GM18502 (cell line): ENCODE results near the gene CRACR2B.

Source experiments
- ATAC-seq: cut with Tn5 transposase; IDR thresholded peaks from one replicate; pipeline ENCODE4 v1.9.1; 2021; ENCODE audit warnings: mild to moderate bottlenecking; ENCODE audit not compliant: unreplicated experiment, poor library complexity

Gene CRACR2B

DNA sequence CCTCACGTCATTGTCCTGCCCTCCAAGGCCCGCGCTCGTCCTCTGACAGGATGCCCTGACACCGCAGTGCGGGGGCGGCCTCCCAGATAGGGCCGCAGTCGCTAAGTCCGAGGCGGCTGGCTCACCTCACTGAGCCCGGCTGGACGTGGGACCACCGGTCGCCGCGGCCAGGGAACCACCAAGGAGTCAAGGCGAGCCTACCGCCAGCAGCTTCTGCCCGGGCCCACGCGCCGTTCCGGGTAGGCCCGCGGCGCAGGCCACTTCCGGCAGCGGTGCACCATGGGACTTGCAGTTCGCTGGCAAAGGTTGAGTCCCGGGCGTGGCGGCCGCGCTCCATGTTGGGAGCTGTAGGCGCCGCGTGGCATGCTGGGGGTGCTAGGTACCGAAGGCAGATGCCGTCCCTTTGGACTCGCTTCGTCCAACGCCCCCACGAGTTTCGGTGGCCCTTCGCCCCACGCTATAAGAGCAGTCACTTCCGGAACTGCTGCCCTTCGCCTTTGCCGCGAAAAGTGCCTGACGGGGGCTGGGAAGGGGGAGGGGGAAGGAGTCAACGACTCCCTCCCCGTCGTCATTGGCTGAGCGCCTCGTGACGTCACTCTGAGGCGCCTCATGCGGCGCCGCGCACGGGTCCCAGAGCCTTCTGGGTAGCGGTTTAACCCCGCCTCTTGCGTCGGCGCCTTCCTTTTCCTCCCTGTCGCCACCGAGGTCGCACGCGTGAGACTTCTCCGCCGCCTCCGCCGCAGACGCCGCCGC, 18.3 kb upstream of the CRACR2B start, which contains the start of gene RPLP2:
RPLP2 (plus strand) TSS at position 681 of the 753 bp plus-strand sequence. CDS start 268 bp downstream, outside the sequence.
- ATAC-seq = peak; percentile 80

GRCh38 chr11:810040-810567, 17.6 kb upstream of the CRACR2B start:
- ATAC-seq = no peak

- ATAC-seq = no peak
Measured at GRCh38 chr11:811446-812245, 16.1 kb upstream of the CRACR2B start.

DNA sequence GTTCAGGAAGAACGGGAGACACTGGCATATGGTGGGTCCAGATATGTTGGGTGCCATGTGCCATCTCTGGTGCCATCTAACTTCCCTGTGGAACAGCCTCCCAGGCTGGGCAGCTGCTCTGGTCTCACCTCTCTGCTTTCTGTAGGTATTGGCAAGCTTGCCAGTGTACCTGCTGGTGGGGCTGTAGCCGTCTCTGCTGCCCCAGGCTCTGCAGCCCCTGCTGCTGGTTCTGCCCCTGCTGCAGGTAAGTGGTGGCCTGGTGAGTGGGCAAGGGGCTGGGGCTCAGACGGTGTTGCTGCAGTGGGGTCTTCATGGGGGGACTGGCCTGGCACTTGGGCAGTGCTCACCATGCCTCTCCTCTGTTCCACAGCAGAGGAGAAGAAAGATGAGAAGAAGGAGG, 15.3 kb upstream of the CRACR2B start:
- ATAC-seq = no peak

GRCh38 chr11:813072-813455, 14.7 kb upstream of the CRACR2B start:
- no peak for ATAC-seq

DNA sequence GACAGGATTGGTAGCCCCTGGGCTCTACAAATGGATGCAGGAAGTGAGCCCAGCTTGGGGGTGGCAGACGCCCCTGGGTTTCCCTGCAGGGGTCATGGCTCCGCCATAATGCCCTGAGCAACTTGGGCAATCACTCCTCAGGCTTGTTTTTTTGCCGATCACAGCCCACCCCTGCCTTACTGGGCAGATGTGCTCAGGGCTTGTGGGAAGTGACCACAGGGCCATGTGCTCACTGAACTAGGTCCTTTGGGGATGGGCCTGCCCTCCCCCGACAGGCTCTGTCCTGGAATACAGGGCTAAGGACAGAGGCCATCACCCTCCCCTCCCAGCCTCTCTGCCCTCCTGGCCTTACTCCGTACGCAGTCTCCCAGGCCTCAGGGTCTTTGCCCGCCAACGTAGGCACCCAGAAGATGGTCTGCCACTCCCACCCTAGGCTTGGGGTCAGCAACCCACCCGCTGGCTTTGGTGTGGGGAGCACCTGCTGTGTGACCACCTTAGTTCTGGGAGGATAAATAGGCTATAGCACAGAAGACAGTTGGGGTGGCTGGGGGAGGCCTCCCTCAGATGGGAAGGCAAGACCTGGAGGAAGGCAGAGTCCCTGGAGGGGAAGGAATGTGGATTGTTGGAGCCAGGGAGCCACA, 14.1 kb upstream of the CRACR2B start:
- no peak for ATAC-seq

GRCh38 chr11:815675-816432, 11.9 kb upstream of the CRACR2B start:
- no peak for ATAC-seq

DNA sequence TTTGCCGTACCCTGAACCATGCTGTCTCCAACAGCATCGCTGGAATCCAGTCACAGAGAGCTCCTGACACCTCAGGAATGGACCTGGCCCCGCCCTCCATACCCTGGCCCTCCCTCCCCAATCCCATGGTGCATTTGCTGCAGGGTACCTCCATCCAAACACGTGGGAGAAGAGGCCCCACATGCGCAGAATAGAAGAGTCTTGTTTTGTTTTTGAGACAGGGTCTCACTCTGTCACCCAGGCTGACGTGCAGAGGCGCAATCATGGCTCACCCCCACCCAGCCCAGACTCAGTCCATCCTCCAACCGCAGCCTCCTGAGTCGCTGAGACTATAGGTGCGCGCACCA, 11.3 kb upstream of the CRACR2B start:
- ATAC-seq = no peak

DNA sequence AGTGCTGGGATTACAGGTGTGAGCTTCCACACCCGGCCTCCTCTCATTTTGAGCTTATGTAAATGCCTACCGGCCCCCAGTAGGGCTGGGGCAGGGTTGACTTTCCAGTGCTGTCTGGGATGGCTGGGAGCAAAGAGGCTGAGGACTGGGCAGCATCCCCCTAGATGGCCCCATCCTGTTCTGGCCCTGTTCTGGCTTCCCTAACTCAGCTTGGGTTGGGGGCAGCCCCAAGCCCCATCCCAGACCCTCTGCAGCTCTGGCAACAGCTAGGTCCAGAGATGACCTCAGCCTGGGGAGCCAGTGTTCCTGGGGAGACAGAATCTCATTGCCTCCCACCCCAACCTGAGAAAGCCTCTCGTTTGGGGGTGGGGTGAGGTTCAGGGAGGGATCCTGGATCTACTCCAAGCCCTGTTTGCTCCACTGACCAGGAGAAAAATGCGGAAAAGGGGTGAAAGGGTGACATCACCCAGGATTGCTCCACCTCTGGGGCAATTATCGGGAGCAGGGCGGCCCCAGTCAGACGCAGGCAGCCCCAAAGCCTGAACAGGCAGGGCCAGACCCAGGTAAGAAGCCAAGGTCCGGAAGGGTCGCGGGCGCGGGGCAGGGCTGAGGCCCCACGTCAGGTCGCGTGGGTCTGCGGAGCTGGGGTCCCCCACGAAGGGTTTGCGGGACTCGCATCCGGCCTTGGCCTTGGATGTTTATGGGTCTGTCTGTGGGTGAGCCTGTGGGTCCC, 9.2 kb upstream of the CRACR2B start, which contains the start of gene PNPLA2:
PNPLA2 (plus strand) TSS at position 519 of the 733 bp plus-strand sequence. CDS start 805 bp downstream, outside the sequence.
- ATAC-seq = no peak

DNA sequence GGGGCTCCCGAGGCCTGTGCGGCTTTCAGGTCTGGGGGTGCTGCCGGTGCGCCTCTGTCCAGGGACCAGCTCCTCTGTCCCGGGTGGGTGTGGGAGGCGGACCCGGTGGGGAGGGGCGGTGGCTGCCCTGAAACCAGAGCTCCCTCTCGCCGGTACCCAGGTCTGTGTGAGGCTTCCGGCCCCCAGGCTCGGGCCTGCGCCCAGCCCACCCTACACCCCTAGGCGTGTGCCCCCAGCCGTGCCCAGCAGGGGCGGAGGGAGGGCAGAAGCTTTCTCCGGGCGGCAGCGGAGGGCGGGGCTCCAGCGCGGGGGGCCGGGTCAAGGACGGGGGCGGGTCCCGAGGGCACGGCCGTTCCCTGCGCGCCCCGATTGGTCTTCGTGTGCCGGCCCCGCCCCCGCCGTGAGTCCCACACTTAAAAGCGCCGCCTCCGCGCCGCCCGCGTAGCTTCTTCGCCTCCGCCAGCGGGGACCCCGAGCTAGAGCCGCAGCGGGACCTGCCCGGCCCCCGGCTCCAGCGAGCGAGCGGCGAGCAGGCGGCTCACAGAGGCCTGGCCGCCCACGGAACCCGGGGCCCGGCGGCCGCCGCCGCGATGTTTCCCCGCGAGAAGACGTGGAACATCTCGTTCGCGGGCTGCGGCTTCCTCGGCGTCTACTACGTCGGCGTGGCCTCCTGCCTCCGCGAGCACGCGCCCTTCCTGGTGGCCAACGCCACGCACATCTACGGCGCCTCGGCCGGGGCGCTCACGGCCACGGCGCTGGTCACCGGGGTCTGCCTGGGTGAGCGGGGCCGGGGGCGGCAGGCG, 8.4 kb upstream of the CRACR2B start:
- peak; percentile 61 for ATAC-seq

- ATAC-seq = peak; percentile 71
Measured at GRCh38 chr11:819943-820649, 7.6 kb upstream of the CRACR2B start.

DNA sequence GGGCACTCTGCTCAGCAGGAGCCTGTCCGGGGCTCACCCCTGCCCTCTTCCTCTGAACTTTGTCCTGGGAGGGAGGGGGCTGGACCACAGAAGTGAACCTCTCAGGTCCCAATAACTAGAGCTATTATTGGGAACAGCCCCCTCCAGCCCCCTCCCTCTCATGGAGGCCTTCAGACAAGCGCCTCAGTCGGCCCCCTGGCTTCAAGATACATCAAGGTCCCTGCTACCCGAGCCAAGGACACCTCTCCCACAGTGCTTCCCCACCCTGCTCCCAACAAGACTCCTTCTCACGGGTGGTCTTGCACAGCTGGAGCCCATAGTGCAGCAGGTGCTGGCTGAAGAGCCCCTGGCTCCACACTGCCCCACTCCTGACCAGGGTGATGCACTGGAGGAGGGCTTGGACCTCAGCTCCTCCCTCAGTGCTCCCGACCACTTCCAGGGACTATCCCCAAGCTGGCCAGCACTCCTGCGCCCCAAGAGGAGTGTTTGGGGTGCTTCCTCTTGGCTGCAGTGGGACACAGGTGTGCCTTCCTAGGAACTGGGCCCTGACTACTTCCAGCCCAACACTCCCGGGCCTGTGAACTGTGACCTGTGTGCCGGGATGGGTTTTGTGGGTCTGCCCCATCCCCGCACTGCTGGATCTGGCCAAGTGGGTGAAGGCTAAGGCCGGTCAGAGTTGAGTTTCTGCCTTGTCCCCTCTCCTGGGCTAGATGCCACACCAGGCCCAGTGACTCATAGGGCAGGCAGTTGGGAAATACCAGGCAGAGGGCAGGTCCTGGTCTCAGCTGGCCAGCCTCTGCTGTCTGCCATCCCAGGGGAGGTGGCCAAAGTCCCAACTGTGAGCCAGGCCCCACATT, 6.8 kb upstream of the CRACR2B start:
- ATAC-seq = no peak

DNA sequence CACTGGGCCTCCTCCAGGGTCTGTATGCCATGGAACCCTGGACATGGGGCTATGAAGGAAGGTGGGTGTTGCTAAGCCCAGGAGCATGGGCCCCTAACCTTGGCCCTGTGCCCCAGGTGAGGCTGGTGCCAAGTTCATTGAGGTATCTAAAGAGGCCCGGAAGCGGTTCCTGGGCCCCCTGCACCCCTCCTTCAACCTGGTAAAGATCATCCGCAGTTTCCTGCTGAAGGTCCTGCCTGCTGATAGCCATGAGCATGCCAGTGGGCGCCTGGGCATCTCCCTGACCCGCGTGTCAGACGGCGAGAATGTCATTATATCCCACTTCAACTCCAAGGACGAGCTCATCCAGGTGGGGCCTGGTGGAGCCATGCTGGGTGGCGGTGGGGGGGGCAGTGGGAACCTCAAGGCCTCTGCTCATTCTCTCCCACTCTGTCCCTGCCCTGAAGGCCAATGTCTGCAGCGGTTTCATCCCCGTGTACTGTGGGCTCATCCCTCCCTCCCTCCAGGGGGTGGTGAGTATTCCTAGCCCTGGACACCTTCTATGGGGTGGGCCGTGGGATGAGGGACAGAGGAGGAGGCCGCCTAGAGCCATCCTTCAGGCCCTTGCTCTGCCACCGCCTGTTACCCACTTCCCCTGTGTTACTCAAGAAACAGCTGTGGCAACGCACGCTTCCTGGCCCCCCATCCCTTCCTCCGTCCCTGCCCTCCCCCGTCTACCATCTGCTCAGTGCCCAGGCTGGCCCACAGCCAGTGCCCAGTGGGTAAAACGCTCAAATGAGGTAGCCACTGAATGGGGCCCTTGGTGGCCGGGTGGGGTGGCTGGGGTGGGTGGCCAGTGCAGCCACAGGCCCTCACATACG, 6.0 kb upstream of the CRACR2B start:
- no peak for ATAC-seq

DNA sequence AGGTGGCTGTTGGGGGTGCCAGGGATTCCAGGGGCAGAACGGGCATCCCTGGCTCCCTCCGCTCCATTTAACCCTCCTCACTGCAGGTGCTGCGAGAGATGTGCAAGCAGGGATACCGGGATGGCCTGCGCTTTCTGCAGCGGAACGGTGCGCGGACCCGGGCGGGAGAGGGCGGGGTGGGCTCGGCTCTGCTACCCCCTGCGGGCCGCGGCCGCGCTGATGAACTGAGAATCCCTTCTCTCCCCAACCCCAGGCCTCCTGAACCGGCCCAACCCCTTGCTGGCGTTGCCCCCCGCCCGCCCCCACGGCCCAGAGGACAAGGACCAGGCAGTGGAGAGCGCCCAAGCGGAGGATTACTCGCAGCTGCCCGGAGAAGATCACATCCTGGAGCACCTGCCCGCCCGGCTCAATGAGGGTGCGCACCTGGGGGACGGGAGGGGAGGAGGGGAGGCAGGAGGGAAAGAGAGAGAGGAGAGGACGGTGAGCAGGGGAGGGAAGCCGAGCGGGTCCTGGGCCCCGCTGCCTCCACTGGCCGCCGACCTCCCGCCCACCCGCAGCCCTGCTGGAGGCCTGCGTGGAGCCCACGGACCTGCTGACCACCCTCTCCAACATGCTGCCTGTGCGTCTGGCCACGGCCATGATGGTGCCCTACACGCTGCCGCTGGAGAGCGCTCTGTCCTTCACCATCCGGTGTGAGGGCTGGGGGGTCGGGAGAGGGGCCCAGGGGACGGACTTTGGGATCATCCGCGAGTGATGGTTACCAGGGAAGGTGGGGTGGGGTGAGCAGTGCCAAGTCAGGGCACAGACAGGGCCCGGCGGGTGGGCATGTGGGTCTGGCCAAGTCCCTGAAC, 4.1 kb upstream of the CRACR2B start:
- no peak for ATAC-seq

DNA sequence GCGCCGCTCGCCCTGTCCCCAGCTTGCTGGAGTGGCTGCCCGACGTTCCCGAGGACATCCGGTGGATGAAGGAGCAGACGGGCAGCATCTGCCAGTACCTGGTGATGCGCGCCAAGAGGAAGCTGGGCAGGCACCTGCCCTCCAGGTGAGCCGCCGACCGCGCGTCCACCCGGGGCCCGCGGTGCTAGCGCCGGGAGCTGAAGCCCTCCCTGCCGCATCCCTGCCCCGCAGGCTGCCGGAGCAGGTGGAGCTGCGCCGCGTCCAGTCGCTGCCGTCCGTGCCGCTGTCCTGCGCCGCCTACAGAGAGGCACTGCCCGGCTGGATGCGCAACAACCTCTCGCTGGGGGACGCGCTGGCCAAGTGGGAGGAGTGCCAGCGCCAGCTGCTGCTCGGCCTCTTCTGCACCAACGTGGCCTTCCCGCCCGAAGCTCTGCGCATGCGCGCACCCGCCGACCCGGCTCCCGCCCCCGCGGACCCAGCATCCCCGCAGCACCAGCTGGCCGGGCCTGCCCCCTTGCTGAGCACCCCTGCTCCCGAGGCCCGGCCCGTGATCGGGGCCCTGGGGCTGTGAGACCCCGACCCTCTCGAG, 3.3 kb upstream of the CRACR2B start:
- no peak for ATAC-seq
